GM18861 (cell line): Measurements from ENCODE around the gene OR2AE1.

Experiments used
- ATAC-seq: cut with Tn5 transposase; IDR thresholded peaks from one replicate; pipeline ENCODE4 v1.9.1; 2021; ENCODE audit not compliant: unreplicated experiment

Gene OR2AE1

DNA sequence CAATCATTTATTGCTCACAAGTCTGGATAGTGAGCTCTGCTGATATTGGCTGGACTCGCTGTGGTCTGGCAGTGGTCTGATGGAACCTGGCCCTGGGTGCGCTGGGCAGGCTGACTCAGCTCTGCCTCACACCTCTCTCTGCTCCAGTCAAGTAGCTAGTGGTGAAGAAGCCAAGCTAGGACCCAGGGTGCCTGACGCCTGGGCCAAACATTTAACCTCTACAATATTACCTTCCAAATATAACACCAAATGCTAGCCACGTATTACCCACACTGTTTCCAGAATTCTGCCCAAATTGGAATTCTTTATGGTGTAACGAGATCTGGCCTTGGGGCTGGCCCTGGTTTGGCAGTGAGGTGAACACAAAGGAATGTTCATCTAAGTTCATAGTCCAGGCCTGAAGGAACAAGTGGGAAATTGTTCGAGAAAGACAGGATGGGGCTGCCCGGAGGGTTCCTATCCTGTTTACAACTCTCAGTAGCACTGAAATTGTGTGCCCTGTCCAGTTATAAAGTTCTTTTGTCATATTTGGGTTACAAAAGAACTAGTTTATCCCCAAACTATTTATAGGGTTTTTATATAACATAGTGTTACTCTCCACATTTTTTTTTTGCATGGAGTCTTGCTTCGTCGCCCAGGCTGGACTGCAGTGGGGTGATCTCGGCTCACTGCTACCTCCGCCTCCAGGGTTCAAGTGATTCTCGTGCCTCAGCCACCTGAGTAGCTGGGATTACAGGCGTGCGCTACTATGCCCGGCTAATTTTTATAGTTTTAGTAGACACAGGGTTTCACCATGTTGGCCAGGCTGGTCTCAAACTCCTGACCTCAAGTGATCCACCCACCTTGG lies 16.3 kb downstream of the OR2AE1 start:
- no peak for ATAC-seq

DNA sequence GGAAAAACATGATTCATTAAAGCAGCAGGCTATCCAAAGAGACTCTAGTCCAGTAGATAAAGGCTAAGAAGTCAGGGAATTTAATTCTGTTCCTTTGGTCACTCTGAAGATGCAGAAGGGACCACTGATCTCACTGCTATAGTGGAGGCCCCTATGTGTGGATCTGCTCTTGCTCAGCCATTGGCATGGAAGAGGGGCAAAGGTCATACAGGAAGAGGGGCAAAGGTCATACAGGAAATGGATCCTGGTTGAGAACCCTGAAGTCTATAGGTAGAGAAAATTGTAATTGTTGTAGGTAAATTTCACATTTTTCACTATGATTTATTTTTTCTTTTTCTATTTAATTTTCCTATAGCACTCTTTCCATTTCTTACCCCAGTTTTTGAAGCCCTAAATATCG lies 21.6 kb downstream of the OR2AE1 start:
- no peak for ATAC-seq

DNA sequence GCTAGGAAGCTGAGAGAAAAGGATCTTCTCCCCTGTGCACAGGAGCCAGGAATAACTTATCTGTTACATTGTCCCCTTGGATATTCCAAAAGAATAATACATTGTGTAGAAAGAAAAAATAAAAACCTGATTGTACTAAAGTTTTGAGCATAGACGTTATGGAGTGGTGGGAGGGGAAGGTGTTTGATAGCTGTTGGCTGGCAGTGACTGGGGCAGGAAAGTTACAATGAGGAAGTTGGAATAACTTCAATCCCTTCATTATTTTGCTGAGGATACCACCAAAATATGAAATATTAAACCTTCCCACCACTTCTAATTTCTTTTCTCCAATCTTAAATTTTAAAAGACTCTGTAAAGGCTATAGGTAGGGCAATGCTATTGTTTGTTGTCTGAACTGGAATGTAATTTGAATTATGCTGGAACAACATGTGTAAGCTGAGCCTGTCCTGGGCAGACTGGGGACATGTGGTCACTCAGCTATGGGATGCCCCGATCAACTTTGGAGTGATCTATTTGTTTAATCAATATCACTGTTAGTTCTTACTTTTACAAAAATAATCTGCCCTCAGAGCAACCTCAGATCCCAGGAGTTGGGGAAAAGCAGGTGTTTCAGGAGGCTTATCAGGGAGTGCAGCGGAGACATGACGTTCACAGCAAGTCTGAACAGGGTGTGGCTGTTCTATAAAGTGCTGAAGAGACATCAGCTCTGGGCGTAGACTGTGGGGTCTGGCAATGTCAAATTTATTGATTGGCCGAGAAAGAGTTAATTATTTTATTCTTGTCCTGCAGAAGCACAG lies 28.2 kb downstream of the OR2AE1 start:
- ATAC-seq = no peak

GRCh38 chr7:99844328-99844727 lies 32.5 kb downstream of the OR2AE1 start:
- ATAC-seq = no peak

DNA sequence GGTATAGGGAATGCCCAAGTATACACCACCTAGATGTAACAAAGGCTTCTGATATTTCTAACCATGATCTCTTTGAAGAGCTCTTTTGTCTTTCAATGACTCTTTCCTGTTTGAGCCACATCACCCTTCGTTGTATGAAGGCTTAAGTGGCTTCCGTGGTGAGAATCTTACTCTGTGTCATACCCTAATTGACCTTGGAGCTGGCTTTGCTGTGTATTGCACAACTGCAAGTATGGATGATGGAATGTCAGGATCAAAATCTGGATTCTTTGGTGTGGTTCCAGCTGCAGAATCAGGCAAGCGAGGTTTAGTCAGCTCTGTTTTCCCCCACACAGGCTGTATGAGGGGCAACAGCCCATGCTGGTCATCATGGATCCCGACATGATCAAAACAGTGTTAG lies 33.0 kb downstream of the OR2AE1 start:
- ATAC-seq = no peak

DNA sequence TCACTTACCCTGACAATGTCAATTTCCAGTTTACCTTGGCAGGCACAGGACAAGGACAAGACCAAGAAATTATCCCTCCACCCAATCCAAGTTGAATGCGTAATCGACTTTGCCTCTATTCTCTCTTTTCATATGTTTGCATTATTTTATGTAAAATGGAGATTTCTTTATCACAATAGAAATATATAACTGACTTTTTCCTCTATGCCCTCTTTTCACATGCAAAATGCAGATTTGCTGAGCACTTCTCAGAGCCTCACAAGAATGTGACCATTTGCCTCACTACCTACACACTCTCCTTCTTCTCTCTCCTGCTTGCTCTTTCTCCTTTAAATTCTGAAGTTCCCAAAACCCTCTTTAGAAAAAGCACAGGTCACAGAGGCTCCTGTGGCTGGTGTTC lies 33.9 kb downstream of the OR2AE1 start:
- ATAC-seq = no peak

DNA sequence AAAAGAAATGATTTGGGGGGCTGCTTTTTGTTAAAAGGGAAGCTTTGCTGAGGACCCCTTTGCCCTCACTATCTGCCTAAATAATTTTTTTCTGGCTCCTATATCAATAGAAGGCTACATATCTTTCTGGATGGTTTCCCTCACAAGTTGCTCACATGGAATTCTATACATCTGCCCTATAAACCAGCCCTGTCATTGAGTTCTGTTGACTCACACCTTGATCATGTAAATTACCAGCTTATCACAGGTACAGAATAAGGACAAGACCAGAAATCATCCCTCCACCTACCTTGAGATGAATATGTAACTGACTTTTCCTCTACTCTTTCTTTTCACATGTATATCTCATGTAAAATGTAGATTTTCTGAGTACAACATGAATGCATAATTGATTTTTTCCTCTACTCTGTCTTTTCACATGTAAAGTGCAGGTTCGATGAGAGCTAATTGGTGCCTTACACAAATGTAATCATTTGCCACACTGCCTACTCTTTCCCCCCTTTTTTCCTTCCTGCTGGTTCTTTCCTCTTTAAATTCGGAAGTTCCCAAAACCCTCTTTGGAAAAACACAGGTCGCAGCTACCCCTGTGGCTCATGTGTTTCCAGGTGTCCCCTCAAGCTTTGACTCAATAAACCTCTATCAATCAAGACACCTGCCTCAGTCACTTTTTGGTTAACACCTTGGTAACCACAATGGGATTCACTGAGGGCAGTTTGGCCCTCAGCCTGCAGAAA lies 36.5 kb downstream of the OR2AE1 start:
- no peak for ATAC-seq

DNA sequence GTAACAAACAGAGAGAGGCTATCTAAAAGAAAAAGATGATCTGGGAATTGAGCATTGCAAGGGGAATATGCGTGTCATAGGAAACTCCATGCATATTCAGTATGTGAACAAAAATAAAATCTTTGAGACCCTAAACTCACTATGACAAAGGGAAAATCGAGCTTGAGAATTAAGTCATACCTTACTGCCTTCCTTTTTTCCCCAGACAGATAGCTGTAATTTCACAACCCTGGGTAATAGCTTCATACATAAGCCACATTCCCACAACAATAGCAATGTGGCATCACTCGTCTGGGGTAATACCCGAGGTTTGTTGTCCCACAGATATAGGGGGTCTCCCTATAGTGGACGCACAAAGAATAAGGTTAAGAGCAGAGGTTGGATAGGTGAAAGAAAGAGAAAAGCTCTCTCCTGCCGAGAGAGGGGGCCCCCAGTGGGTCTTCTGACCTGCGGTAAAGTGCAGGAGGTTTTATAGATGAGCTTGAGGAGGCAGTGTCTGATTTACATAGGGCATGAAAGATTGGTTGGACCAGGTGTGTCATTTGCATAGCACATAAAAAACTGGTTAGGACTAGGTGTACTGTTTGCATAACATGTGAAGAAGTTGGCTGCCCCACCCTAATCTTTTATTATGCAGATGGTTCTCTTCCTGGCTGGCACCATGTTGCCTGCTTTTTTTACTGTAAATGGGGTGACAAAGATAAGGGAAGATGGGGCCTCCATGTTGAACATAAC lies 37.4 kb downstream of the OR2AE1 start:
- ATAC-seq = no peak

DNA sequence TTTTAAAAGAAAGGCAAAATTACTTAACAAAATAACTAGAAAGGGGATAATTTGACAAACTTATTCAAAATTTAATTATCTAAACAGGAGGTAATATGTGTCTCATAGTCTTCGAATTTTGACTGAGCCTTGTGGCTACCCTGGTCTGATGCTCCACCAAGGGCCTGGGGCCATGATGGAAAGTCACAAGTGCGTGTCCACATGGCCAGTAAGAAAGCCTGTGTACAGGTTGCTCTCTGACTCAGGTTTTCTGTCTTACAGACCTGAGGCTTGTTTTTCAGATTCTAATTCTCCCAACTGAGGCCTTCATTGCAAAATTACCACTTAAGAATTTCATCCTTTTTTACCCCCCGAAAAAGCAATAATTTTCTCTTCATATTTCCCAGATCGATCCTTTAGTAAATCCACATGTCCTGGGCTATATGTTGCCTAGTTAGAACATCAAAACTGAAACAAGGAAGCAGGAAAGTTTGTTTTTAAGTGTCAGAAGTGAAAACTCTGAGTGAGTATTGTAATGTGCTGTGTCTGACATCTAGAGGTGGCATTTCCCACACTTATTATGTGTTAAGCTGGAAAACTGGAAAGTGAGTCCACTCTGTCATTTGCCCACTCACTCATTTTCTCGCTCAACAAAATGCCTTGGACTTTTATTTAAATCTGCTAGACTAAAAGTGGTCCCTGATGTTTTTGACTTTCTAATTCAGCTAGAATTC lies 39.0 kb downstream of the OR2AE1 start:
- peak; percentile 48 for ATAC-seq

DNA sequence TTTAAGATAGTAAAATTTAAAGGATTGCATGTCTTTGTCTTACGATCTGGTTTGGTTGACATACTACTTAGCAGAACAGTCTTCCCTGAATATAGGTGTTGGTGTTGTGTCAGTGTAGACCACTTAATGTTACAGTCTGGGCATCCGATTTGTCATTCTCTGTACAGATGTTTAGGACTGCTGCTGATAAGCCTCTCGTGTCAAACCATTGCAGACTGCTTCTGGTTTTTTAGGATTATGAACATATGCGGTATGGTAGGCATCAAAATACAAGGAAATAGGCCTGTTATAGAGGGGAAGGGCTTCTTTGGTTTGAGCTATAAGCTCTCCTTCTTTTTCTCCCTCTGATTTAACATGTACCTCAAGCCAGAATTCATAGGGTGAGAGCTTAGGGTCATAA lies 41.6 kb downstream of the OR2AE1 start:
- no peak for ATAC-seq

DNA sequence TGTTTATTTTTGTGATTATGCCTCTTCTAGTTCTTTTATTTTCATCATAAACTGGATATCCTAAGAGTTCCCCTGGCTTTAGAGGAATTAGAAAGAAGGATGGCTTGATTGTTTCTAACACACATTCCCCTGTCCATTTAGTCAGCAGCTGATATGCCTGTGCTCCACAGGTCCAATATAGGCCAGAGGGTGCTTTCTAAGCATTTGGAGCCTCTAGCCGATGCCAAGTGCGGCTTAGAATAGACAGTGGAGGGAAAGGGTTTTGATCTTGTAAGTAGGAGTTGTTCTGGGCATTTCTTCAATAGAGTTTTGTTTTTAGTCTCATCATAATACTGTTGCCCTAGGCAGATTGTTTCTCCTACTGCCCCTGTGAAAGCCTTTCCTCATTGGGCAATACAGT lies 42.5 kb downstream of the OR2AE1 start:
- ATAC-seq = no peak

GRCh38 chr7:99833289-99833877 lies 43.5 kb downstream of the OR2AE1 start:
- ATAC-seq = no peak

DNA sequence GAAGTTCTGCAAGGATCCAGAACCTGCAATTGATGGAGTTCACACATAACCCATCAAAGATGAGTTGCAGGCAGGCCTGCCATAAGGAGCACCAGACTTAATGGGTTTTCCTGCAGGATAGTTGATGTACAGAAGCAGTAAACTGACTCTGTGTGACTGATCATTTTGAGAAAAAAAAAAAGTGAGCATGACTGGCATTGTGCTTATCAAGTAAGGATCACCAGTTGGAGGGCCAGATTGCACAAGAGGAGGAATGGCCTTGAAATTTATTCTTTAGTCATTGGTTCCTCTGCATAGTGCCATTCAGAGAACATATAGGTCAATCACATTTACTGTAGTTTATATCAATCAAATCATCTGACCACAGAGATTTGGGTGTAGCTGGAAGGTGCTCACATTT lies 45.2 kb downstream of the OR2AE1 start:
- no peak for ATAC-seq

DNA sequence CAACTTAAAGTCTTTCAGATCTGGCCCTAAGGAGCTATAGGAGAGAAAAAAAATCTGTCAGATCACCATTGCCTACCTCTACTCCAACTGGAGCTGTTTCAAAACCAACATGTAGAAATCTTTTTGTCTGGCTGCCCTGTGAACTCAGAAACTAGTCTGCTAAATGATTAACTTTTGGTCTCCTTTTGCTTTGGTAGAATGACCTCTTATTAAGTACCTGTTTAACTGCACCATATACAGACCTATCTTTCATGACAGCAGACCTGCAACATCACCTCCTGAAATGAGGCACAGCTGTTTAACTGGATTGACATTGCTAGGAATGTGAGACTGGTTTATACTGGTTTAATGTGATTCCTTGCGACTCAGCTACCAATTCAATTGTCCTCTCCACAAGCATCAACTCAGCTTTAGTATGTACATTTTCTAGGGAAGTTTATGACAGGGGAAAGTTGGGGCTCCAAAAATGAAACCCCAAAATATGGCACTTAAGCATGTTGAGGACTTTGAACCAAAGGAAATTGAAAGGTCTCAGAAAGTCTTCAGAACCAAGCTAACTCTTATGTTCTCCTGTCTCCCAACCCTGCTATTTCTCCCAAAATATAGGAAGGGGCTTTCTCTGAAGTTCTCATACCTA lies 47.2 kb downstream of the OR2AE1 start:
- no peak for ATAC-seq

GRCh38 chr7:99828811-99829210 lies 48.0 kb downstream of the OR2AE1 start:
- no peak for ATAC-seq

DNA sequence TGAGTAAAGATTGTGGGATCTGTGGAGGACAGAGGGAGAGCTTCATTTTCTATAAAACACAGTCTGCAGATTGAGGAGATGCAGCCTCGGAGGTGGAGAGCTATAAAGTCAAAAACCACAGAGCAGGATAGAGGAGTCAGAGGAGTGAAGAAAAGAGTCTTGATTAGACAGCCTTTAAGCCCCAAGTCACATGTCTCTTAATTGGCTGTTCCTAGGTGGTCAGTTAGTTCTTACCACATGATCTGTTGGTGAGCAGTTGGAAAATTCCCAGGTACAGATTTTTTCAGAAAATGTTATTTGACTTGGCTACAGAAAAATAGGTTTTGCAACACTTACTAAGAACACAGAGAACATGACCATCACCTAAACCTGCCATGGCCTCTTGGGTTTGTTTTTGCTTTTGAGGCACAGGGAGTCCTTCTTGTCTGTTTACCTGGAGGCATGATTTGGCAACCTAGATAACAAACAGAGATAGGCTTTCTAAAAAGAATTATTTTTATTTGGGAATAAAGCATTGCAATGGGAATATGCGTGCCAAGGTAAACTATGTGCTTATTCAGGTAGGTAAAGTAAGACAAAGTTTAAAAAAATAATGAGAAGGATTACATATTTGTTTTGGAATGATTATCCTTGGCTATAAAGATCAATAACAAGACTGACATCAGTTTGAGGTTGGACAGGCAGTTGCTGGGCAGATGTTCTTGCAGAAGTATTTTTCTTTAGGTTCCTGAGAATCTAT lies 49.6 kb downstream of the OR2AE1 start:
- ATAC-seq = no peak
